H1 (cell line): ENCODE data around the gene MCCC1. TPM values are rescaled to one million over a fixed set of nuclear protein-coding genes. Genes with fewer than 3 reads are reported as not detected.

Experiments
- GTF2F1 ChIP-seq: IDR thresholded peaks from 2 replicates; pipeline ENCODE4 v1.6.1; 2012; ENCODE audit warnings: low read depth, low read length, improper control_type of control experiment, borderline replicate concordance
- PHF8 ChIP-seq: fragments of 200-600 bp; sonication (generic); conservative IDR thresholded peaks from 2 replicates; pipeline ENCODE4 v1.7.1; 2012; ENCODE audit warnings: low read depth, mild to moderate bottlenecking, inconsistent platforms, low read length, moderate library complexity
- POLR2AphosphoS5 ChIP-seq: IDR thresholded peaks from 2 replicates; pipeline ENCODE4 v1.6.1; 2011; ENCODE audit warnings: low read depth, low read length
- POU5F1 ChIP-seq: IDR thresholded peaks from 2 replicates; pipeline ENCODE4 v1.6.1; 2011; ENCODE audit warnings: low read depth, mild to moderate bottlenecking, low read length, moderate library complexity
- RFX5 ChIP-seq: IDR thresholded peaks from 2 replicates; pipeline ENCODE4 v1.6.1; 2011; ENCODE audit warnings: low read depth, low read length, improper control_type of control experiment, borderline replicate concordance
- RXRA ChIP-seq: IDR thresholded peaks from 2 replicates; pipeline ENCODE4 v1.6.1; 2011; ENCODE audit warnings: low read depth, mild to moderate bottlenecking, low read length, moderate library complexity; ENCODE audit not compliant: insufficient read depth
- SP4 ChIP-seq: IDR thresholded peaks from 2 replicates; pipeline ENCODE4 v1.6.1; 2012; ENCODE audit warnings: low read length, inconsistent platforms
- TBP ChIP-seq: IDR thresholded peaks from 2 replicates; pipeline ENCODE4 v1.6.1; 2011; ENCODE audit warnings: low read depth, low read length, improper control_type of control experiment
- polyA plus RNA-seq, 7 experiments: library from polyadenylated mRNA; depleted of rRNA in 3 of 7; stranded (reverse) in 5 of 7; unstranded in 2 of 7; fragments of >200 nt in 5 of 7; fragments of 200-250 nt in 2 of 7; gene quantifications; 1 replicate in 5 of 7; 2 replicates in 1 of 7; 4 replicates in 1 of 7; pipeline versions ENCODE4 v1.2.1 to v1.2.3, GENCODE V29; 2011 to 2013; ENCODE audit warnings: missing spikeins in 2 of 7, mixed read lengths in 2 of 7
- total RNA-seq: library from RNA; stranded (reverse); fragmentation: NEBNext Ultra II Directional; extraction: Animal tissue kit (Norgen Biotek cat#: 25700); gene quantifications from 2 replicates; pipeline ENCODE4 v1.2.1, GENCODE V29; 2021

MCCC1 gene
- total and polyA plus RNA-seq, 2 of the 8 experiments (the other 6 are each of a cell fraction or from before 2014, with no cell fraction given) = 10.8 to 21.5 TPM

- no peak for TF ChIP-seq POLR2AphosphoS5
- TF ChIP-seq RFX5 = no peak
- no peak for TF ChIP-seq PHF8
- TF ChIP-seq POU5F1 = no peak
- TF ChIP-seq TBP = no peak
- no peak for TF ChIP-seq GTF2F1
- no peak for TF ChIP-seq SP4
- no peak for TF ChIP-seq RXRA
- TF ChIP-seq, all 59 proteins: peak for 0
Observed at GRCh38 chr3:183132409-183132808, 33.1 kb upstream of the MCCC1 start (continued).
